ENCODE data around the gene IL6R.
"Not testable (repeated sequence)": the region's sequence is repeated elsewhere in the genome, so short reads cannot be mapped to it uniquely, and the experiment has no call there.

IL6R gene

DNA sequence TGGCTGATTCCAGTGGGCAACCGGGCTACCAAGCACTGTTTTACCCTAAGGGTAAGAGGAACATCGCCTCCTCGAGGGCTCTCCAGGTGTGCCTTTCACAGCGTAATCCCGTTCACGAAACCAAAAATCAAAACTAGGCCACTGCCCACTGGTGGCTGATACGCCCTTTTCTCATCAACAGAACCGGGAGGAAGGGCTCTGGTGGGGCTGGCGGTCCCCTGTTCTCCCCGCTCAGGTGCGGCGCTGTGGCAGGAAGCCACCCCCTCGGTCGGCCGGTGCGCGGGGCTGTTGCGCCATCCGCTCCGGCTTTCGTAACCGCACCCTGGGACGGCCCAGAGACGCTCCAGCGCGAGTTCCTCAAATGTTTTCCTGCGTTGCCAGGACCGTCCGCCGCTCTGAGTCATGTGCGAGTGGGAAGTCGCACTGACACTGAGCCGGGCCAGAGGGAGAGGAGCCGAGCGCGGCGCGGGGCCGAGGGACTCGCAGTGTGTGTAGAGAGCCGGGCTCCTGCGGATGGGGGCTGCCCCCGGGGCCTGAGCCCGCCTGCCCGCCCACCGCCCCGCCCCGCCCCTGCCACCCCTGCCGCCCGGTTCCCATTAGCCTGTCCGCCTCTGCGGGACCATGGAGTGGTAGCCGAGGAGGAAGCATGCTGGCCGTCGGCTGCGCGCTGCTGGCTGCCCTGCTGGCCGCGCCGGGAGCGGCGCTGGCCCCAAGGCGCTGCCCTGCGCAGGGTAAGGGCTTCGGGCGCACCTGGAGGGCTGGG lies at the start of gene IL6R:
TSS of gene IL6R (plus strand) at position 360 of the 763 bp plus-strand sequence. CDS start at position 647, 287 bp downstream.
- DNase-seq = peak; percentile 83 to 84

DNA sequence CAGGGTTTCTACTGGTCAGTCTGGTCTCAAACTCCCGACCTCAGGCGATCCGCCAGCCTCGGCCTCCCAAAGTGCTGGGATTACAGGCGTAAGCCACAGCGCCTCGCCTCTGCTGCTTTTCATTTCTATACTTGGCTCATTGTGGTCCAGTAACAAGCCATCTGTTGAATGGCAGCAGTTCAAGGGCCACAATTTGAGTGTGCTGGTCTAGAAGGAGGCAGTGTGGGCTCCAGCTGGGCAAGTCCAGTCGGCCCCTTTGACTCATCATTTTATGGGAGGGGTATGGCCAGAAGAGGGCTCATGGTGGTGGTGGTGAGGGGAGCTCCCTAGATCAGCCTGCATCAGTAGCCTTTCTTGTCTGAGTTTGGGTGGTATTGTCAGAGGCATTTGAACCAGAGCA lies 46.6 kb upstream of the IL6R start:
- DNase-seq = no peak

DNA sequence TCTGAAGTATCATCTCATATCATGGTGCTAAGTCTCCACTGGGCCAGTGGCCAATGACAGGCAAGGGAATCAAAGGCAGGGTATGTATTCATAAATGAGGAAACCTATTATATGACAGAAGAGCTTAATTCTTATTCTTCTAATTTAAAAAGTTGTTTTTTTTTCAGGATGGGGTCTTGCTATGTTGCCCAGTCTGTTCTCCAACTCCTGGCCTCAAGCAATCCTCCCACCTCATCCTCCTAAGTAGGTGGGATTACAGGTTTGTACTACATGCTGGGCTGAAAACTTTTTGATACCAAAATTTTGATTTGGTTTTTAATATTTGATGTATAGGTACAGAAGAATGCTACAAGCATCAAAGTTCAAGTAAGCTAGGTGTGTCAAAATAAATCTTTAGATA lies 44.9 kb upstream of the IL6R start:
- DNase-seq = no peak

DNA sequence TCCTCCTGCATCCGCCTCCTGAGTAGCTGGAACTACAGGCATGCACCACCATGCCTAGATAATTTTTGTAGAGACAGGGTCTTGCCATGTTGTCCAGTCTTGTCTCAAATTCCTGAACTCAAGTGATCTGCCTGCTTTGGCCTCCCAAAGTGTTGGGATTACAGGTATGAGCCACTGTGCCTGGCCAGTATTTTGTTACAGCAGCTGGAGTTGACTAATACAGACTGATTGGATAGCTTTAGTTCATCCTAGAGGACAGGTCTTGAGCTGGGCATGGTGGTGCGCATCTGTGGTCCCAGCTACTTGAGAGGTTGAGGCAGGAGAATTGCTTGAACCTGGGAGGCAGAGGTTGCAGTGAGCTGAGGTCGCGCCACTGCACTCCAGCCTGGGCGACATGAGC lies 44.3 kb upstream of the IL6R start:
- DNase-seq = not testable (repeated sequence)

DNA sequence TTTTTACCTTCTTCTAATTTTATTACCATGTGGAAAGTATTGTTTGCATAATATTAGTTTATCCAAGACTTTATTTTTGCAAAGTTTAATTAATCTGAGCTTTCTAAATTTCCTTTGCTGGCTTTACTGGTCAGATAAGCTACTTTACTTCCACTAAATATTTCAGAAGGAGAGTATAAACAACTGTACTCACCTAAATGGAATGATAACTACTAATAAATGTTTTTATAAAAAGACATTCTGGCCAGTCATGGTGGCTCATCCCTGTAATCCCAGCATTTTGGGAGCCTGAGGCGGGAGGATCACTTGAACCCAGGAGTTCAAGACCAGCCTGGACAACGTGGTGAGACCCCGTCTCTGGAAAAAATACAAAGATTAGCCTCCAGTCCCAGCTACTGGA lies 43.8 kb upstream of the IL6R start:
- DNase-seq = no peak

DNA sequence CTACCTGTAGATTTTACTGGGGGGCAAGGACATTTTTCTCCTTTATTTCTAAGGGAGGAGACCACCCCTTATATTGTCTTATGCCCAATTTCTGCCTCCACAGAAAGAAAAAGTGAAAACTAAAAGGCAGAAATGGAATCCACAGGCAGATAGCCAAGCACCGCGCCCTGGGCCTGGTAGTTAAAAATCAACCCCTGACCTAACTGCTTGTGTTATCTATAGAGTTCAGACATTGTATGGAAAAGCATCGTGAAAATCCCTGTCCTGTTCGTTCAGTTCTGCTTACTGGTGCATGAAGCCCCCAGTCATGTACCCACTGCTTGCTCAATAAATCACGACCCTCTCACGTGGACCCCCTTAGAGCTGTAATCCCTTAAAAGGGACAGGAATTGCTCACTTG lies 33.7 kb upstream of the IL6R start:
- no peak for DNase-seq

DNA sequence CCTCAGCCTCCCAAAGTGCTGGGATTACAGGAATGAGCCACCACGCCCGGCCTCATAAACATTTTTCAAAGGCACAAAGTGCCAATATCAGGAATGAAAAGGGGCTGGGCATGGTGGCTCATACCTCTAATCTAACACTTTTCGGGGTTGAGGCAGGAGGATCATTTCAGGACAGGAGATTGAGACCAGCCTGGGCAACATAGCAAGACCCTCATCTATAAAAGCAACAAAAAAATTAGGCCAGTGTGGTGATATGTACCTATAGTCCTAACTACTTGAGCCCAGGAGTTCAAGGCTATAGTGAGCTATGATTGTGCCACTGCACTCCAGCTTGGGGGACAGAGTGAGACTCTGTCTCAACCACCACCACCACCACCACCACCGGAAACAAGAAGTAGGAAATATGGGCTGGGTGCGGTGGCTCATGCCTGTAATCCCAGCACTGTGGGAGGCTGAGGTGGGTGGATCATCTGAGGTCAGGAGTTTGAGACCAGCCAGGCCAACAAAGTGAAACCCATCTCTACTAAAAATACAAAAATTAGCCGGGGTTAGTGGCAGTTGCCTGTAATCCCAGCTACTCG lies 31.3 kb upstream of the IL6R start:
- DNase-seq = peak in 1 of 2 experiments; percentile 20

DNA sequence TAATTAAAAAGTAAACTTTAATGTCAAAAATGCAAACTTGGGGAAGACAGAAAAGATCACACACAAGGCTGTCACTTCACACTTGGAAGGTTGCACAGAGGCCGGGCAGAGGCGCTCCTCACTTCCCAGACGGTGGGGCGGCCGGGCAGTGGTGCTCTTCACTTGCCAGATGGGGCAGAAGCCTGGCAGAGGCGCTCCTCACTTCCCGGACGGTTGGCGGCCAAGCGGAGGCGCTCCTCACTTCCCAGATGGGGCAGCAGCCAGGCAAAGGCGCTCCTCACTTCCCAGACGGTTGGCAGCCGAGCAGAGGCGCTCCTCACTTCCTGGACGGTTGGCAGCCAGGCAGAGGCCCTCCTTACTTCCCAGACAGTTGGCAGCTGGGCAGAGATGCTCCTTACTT lies 25.8 kb upstream of the IL6R start:
- DNase-seq = no peak

DNA sequence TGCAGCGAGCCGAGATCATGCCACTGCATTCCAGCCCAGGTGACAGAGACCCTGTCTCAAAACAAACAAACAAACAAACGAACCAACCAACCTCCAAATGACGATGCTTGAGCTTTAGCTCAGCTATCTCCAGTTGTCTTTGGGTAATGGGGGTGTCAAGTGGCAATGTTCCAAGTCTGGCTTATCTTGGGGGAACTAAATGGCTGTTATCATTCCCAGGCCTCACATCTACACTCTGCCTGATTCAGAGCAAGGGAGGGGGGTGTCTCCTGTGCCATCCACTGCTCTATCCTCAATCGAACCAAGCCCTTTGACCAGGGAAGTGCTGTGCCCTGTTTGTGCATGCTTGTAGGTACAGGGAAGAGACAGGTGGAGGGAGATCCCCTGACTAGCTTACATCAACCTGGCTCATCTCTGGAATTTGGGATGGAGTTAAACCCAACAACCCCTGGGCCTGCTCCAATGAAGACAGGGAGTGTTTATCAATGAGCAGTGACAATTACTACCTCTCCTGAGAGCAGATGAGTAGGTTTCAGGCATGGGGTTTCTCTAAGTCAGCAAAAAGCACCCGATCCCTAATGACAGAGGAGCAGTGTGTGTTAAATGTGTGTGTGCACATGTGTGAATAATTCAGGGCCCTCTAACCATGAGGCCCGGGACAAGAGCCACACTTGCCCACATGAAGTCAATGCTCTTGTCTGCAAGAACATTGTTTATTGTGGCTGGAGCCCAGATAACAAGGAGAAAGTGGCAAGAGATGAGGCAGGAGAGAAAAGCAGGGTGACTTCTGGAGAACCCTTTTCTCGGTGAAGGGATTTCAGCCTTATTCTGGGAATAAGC lies 20.3 kb upstream of the IL6R start:
- no peak for DNase-seq

DNA sequence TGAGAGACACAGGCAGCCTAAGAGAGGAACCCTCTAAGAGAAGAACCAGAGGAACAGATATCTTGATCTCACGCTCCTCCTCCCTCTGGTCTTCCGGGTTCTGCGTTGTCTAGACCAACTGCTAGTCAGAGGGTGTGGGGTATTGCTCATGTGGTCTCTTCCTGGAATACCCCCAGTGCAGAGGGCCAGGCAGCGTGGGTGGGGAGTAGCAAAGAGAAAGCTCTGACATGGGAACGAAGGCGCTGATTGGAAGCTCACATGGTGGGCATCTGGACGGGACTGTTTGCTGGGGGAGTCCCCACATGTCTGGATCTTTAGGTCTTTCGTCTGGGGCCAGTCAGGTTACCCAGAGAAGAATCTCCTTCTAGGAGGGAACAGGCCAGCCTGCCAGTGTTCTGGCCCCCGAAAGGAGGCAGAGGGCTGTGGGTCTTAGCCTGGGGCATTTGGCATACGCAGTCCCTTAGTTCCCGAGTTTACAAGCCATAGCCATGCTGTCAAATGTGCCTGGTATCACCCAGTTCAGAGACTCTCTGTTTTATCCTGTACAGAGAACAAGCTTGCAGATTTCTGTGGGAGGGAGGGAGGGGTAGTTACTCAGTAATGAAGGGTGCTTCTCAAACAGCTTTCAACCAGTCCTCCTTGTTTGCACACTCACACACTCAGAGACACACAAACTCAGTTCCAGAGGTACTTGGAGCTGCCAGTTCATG lies 18.3 kb upstream of the IL6R start:
- DNase-seq = no peak

DNA sequence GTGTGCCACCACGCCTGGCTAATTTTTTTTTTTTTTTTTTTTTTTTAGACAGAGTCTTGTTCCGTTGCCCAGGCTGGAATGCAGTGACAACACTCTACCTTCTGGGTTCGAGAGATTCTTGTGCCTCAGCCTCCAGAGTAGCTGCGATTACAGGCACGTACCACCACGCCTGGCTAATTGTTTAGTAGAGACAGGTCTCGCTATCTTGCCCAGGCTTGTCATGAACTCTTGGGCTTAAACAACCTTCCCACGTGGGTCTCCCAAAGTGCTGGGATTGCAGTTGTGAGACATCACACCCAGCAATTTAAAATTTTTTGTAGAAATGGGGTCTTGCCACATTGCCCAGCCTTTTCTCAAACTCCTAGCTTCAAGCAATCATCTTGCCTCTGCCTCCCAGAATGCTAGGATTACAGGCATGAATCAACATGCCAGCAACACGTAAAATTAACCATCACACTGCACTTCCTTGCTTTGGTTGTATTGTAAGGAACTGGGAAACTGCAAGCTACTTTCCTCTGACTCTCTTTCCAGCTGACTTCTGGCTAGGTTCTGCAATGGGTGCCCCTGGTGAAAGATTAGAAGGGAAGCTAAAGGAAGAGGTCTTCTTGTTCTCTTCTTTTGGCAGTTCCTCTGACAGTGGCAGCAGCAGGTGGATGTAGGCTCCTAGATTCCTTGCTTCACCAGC lies 13.9 kb upstream of the IL6R start:
- DNase-seq = no peak

DNA sequence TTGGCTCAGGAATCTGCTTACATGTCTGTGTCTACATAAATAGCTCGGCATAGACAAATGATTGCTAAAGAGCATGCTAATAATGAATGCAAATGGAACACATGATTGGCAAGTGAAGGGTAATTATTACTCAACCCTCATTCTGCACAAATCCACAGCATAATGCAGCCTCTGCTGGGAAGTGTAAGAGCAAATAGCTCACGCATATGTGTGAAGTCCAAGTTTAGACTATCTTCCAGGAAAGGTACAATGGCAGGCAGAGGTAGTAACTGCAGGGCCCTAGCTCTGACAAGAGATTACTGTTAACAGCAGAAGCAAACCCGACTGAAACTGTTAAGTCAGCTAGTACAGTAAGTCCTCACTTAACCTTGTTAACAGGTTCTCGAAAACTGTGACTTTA lies 7.0 kb upstream of the IL6R start:
- DNase-seq = no peak

DNA sequence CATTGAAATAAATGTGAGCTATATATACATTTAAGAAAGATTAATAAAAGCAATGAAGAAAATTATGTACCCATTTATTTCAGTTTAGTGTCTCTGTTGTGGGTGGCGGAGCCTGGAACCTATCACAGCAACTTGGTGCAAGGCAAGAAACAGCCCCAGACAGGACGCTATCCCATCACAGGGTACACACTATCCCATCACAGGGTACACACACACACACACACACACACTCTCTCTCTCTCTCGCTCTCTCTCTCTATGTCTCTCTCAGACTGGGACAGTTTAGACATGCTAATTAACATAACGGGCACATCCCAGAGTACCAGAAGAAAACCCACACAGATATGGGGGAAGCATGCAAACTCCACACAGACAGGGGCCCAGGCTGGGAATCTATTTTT lies 6.5 kb upstream of the IL6R start:
- no peak for DNase-seq

DNA sequence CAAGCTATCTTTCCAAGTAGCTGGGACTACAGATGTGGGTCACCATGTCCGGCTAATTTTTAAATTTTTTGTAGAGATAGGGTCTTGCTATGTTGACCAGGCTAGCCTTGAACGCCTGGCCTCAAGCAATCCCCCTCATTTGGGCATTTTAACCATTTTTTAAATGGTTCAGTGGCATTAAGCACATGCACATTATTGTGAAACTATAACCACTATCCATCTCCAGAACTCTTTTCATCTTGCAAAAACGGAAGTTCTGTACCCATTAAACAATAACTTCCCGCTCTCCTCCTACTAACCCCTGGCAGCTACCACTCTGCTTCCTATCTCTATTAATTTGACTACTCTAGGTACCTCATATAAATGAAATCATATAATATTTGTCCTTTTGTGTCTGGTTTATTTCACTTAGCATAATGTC lies 4.8 kb upstream of the IL6R start:
- peak; percentile 90 to 92 for DNase-seq

DNA sequence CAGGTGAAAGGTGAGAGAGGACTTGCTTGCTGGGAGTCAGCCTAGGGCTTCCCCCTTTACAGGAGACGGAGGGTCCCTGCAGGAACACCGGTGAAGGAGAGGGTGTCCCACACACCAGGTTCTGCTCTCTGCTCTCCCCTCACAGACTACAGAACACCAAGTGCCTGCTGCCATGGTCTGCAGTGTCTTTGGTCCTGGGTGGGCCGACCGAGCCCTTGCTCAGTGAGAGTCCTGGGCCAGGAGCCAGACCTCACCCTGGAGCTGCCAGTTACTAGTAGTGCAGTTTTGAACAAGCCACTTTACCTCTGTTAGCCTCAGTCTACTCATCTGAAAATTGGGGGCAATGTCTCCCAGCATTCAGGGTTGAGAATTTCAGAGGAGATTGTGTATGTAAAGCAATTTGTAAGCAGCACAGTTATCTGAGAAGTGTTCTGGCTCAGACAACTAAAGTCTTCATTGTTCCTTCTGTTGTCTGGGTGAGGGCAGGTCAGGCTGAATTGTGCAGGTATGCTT lies 2.7 kb upstream of the IL6R start:
- no peak for DNase-seq

DNA sequence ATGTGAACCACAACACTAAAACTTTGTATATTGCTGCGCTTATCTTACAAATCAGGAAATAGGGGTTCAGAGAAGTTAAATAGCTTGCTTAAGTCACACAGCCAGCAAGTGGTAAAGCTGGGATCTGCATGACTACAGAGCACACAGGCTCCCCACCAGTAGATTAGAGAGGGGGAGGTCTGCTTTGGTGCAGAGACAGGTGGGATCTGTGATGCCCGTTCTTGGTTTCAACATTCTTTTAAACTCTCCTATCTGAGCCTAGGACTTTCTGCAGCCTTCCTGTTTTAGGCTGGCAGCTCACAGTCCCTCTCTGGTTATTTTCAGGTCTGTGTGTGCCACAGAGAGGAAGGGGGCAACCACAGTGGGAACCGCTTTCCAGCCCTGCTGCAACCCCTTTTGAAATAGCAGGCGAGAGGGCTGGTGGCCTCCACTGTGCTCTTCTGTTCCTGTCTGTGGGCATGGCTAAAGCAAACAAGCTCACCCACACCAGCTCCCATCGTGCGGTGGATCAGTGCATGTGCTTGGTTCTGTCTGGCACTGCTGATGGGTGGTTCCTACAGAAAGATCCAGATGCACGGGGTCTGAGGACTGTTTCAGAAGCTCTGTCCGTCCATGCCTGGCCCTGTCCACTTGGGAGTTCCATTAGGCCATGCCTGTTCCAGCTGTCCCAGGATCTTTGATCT lies 1.7 kb upstream of the IL6R start:
- DNase-seq = peak; percentile 72 to 86

DNA sequence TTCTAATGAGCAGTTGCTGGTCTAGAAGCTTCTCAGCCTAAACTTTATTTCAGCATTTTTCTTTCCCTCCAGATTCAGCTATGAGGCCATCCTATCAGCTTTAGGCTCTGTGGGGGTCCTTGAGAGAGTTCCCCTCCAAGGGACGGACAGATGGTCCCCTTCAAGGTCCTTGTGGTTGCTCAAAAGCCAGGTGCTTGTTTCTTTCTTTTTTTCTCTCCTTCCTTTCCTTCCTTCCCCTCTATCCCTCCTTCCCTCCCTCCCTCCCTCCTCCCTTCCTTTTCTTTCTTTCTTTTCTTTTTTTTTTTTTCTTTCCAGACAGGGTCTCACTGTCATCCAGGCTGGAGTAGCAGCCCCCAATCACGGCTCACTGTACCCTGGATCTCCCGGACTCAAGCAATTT lies 1.2 kb upstream of the IL6R start:
- DNase-seq = peak in 1 of 2 experiments; percentile 30

DNA sequence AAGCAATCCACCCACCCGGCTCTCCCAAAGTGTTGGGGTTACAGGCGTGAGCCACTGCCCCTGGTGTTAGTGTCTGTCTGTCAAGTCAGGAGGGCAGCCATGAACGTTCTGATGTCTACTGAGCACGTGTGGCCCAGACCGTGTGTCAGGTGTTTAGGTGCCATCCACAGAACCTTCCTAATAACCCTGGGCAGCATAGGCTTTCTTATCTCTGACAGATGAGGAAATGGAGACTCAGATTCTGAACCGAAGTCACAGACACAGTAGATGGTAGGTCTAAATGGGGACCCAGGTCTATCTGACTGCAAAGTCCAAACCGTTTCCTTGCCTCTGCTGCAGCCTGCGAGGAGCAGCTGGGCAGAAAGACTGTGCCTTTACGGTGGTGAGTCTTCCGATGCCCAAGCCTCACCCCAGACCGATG lies 622 bp upstream of the IL6R start:
- DNase-seq = peak; percentile 19 to 23

DNA sequence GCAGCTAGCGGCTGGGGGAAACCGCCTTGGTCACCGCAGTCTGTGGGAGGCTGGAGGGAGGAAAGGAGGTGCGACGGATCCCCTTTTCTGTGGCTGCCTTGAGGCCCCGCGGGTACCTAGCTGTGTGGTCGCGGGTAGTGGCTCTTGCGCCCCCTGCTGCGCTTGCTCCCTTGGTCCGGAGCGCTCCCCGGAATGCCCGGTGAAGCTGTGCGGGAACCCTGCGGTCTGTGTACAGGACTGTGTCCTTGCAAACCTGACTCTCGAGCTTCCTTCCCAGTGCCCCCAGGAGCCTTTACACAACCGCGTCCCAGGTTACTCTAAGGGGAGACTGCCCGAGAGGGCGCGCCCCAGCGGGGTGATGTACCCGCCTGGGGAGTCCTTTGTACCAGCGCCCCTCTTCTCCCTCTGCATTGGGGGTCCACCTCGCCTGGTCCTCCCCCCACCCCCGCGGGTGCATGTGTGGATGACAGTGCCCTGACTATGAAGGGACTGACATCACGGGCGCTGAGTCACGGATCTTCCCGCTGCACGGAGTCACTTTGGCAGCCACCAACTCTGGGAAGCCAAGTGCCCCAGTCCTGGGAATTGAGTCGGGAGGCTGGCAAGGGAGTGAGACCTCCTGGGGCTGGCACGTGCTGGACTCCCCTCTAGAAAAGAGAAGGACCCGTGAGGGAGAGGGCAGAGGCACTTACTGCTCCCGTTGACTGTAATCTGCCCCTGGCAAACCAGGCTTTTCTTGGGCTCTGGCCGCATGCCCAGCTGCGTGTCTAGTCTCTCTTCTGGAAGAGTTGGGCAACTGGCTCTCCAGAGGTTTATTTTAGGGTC lies 816 bp downstream of the IL6R start:
- peak in 1 of 2 experiments; percentile 14 for DNase-seq

DNA sequence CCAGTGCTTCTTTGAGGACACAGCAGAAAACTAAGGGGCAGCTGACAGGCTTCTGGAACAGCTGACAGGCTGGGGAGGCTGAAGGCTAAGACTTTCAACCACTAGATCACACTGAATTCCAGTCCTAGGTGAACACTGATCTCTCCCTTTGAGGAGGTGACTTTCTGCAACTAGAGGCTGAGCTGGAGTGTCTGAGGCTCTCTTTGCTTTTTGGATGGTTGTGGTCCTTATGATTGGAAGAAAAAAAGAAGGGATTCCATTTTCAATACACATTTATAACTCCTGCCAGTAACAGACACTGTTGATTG lies 1.4 kb downstream of the IL6R start:
- DNase-seq = no peak

DNA sequence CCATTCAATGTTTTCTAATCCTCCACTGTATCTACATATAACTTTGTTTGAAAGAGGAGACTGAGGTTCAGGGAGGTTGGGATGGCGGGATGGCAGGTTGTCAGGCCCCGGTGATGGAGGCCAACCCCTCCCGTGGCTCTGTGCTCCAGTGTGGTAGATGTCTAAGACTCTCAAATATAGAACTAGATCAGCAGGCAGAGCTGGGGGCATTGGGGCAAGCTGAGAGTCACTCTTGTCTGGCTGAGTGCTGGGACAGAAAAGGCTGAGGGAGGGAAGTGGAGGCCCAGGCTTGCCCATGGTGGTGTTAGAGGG lies 1.7 kb downstream of the IL6R start:
- DNase-seq = no peak

Data from Kasumi-1 (cell line).